ENCODE measurements around the gene ICA1L.

The ICA1L gene

GRCh38 chr2:202782940-202783558, 88.5 kb downstream of the ICA1L start:
- no peak for DNase-seq (ENCODE audit: low spot score)

DNA sequence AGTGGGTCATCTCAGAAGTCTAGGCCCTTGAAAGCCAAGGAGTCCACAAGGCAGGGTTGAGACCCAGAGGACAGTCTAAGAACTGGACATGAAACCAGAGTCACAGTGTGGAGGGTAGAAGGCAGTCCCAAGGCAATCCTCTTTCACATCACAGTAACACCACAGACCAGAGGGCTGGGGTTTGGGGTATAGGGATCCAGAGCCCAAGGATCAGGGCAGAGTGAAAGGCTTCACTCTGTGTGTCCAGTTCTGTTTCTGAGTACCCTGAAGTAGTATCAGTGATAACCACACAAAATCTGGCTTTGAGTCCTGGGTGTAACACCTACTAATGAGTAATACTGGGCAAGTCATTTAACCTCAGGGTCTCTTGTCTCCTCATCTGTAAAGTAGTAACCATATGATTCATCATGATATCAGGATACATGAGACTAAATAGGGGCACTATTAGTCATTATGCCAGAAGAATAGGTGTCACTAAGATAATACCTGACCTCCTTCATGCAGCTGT, 91.0 kb downstream of the ICA1L start:
- DNase-seq (ENCODE audit: low spot score) = no peak

DNA sequence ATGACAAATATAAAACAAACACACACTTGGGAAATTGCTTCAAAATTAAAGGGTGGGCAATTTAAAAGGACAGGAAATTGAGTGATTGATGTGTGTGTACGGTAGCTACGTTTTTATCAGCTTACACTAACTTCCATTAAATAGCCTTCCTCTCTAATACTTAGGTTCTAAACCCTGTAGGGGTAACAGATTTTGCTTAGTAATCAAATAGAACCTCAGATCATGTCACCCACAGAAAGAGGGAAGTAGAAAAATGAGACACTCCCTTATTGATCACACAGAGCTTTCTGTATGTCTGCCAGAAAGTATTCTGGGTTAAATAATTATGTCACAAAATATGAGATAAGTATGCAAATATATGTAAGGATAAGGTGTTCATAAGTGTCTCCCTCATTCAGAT, 93.3 kb downstream of the ICA1L start:
- no peak for DNase-seq (ENCODE audit: low spot score)

- no peak for DNase-seq (ENCODE audit: low spot score)
These were observed 97.5 kb downstream of the ICA1L start for GRCh38 chr2:202774104-202774503.

GRCh38 chr2:202773301-202773973, 98.1 kb downstream of the ICA1L start:
- DNase-seq (ENCODE audit: low spot score) = no peak

GRCh38 chr2:202771741-202772460, 99.7 kb downstream of the ICA1L start:
- DNase-seq (ENCODE audit: low spot score) = no peak

- no peak for DNase-seq (ENCODE audit: low spot score)
These were observed 100.2 kb downstream of the ICA1L start for GRCh38 chr2:202771336-202771735.

DNA sequence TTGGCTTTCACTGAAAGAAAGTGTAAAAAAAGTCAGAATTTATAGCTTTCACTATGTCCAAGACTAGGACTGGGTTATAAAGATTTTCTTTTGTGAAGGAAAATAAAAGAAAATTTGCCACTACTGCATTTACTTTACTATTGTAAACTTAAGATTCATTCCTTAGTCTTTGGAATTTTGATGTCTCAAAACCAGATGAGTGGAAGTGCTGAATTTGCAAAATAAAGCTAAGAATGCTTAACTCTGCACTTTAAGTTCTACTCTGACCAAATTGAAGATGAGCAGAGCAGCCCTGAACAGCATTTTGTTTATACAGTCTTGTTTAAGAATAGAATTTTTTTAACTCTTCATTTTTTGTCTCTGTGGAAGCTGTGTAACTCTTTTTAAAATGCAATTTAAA, 102.4 kb downstream of the ICA1L start:
- DNase-seq (ENCODE audit: low spot score) = no peak

GRCh38 chr2:202768273-202768672, 103.3 kb downstream of the ICA1L start:
- DNase-seq (ENCODE audit: low spot score) = no peak

- DNase-seq (ENCODE audit: low spot score) = no peak
These were observed 106.1 kb downstream of the ICA1L start for GRCh38 chr2:202765436-202765835.

- DNase-seq (ENCODE audit: low spot score) = no peak
These were observed 106.6 kb downstream of the ICA1L start for GRCh38 chr2:202764991-202765390.

GRCh38 chr2:202763916-202764315, 107.7 kb downstream of the ICA1L start:
- DNase-seq (ENCODE audit: low spot score) = no peak

GRCh38 chr2:202762556-202762955, 109.0 kb downstream of the ICA1L start:
- DNase-seq (ENCODE audit: low spot score) = no peak

DNA sequence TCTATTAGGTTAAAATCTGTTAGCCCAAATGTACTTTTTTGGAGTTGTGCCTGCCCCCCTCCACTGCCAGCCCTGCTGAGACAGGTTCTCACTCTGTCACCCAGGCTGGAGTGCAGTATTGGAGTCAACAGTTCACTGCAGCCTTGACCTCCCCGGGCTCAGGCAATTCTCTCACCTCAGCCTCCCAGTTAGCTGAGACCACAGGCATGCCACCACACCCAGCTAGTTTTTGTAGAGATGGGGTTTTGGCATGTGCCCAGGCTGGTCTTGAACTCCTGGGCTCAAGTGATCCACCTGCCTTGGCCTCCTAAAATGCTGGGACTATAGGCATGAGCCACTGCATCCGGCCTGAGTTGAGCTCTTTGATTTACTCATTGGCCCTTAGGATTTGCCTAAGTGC, 110.7 kb downstream of the ICA1L start:
- no peak for DNase-seq (ENCODE audit: low spot score)

- DNase-seq (ENCODE audit: low spot score) = no peak
These were observed 113.0 kb downstream of the ICA1L start for GRCh38 chr2:202758604-202759003.

DNA sequence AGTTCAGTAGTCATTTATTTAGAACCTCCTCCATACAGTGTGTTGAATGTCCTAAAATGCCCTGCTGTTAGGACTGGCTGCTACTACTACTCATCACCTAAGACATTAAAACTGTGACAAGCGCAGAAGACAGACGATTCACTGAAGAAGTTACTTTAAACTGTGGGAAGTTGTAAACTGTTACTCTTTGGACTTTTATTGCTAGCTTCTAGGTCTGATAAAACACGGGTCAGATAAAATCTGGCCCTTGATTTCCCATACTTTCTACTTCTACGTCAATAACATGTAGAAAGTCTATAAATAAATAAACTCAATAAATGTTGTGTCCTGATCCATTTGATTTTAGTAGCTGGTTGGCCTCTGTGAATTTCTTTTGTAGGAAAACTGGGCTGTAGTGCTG, 113.4 kb downstream of the ICA1L start:
- DNase-seq (ENCODE audit: low spot score) = no peak

DNA sequence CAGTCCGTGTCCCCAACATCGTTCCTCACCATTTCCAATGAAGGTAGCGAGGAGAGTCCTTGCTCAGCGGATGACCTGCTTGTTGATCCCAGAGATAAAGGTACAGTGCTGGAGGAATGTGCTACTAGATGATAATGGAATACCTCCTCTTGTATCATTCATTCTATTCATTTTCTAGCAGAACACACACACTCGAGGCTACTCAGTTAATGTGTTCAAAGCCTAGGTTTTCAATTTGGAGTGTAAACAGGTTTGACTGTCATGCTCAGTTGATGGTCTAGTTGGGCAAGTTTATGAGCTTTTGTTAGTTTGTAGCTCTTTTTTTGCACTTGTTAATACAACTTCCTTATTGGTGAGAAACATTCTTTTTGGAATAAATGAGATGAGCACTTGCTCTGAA, 114.2 kb downstream of the ICA1L start:
- no peak for DNase-seq (ENCODE audit: low spot score)

- DNase-seq (ENCODE audit: low spot score) = no peak
These were observed 115.0 kb downstream of the ICA1L start for GRCh38 chr2:202756598-202756997.

DNA sequence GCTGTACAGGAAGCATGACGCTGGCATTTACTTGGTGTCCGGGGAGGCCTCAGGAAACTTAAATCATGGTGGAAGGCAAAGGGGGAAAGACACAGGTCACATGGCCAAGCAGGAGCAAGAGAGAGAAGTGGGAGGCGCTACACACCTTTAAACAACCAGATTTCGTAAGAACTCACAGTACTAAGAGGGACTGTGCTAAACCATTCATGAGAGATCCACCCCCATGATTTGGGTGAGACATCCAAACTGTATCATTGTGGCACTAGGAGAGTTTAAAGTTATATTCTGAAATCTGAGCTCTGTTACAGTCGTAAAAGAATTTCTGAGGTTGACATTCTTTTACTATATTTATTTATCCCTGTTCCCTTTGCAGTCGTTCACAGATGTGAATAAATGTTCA, 116.6 kb downstream of the ICA1L start:
- DNase-seq (ENCODE audit: low spot score) = no peak

- no peak for DNase-seq (ENCODE audit: low spot score)
These were observed 119.5 kb downstream of the ICA1L start for GRCh38 chr2:202752071-202752470.

DNA sequence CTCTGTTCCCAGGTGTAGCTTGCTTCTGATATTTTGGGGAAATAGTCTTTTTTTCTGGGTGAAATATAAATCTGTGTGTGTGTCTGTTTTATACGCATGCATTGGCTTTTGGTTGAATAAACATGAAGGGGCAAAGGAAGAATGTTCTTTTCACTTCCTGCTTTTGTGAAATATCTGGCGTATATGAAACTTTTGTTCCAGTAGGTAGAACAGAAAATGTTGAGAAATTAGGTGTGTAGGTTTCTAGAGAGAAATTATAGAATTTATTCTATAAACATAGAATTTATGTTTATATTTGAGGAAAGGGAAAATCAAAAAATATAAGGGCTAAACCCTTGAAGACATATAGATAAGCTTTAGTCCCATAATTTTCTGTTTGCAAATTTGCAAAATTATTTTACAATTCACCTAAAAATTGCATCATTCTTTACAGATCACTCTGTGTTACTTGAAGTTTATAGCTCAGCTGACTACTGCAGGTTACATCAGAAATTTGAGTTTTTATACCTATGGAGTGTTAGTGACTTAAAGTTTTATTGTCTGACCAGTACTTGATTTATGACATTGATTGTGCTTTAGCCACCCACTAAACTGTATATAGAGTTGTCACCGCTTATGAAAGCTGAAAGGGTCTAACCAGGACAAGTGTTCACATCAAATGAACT, 120.7 kb downstream of the ICA1L start:
- DNase-seq (ENCODE audit: low spot score) = peak; percentile 4

DNA sequence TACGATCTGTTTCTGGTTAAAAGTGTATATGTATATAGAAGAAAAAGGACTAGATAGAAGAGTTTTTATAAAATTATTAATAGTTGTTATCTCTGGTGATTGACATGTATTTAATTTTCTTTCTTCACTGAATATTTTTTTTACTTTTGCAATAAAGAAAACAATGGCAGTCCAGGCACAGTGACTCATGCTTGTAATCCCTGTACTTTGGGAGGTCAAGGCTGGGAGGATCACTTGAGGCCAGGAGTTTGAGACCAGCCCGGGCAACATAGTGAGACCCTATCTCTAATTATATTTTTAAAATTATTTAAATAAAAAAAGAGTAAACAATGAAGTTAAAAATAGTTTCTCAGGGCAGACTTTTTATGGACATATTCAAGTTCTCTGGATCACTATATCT, 122.1 kb downstream of the ICA1L start:
- no peak for DNase-seq (ENCODE audit: low spot score)

GRCh38 chr2:202743613-202744012, 128.0 kb downstream of the ICA1L start:
- DNase-seq (ENCODE audit: low spot score) = no peak
